ENCODE data around the gene DIRAS1. TPM values are rescaled to one million over a fixed set of nuclear protein-coding genes. Genes with fewer than 3 reads are reported as not detected.
"Not testable (repeated sequence)": the region's sequence is repeated elsewhere in the genome, so short reads cannot be mapped to it uniquely, and the experiment has no call there.

The DIRAS1 gene
- total RNA-seq, 1 donor from 2014 or later = 0.10 TPM

- ATAC-seq = no peak
- DNase-seq (ENCODE audit: low spot score) = no peak
These were observed 5.5 kb downstream of the DIRAS1 start for GRCh38 chr19:2715470-2716274.

GRCh38 chr19:2714531-2715269 lies 6.5 kb downstream of the DIRAS1 start:
- ATAC-seq (no peak), DNase-seq (ENCODE audit: low spot score) (no peak)

DNA sequence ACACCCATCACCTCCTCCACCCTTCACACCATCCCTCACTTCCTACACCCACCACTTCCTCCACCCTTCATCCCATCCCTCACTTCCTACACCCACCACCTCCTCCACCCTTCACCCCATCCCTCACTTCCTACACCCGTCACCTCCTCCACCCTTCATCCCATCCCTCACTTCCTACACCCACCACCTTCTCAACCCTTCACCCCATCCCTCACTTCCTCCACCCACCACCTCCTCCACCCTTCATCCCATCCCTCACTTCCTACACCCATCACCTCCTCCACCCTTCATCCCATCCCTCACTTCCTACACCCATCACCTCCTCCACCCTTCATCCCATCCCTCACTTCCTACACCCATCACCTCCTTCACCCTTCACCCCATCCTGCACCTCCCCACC lies 7.1 kb downstream of the DIRAS1 start:
- ATAC-seq = not testable (repeated sequence)

GRCh38 chr19:2713170-2713569 lies 8.0 kb downstream of the DIRAS1 start:
- ATAC-seq; DNase-seq (ENCODE audit: low spot score): not testable (repeated sequence)

More for the DNA sequence above, 7.1 kb downstream of the DIRAS1 start:
- not testable (repeated sequence) for DNase-seq (ENCODE audit: low spot score)

- ATAC-seq (no peak), DNase-seq (ENCODE audit: low spot score) (no peak)
These were observed 9.3 kb downstream of the DIRAS1 start for GRCh38 chr19:2711875-2712205.

DNA sequence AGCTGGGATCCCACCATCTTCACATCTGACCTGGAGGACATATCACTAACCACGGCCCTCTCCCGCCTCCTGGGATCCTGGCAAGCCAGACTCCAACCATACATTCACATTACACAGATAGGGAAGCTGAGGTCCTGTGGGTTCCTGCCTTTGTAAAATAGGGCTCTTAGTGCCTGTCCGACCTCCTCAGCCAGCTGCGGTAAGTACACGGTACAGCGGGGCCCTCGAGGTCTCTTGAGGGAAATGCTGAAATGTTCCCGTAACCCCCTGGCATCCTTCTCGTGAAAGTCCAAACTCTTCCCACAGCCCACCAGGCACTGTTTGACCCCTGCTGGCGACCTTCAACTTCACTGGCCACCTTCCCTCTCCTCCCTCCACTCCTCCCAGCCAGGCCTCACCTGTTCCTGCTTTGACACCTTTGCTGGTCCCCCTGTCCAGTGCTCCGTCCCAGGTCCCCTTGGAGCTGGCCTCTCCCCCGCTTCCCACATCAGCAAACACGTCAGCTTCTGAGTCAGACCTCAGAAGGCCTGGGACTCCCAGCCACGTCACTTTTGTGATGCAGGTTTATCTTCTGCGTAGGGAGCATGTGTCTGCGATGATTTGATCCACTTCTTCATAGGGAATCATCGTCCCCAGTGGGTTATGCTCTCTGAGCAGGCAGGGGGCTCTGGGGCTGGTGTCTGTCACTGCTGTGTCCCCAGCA lies 9.8 kb downstream of the DIRAS1 start:
- no peak for ATAC-seq
- DNase-seq (ENCODE audit: low spot score) = no peak

GRCh38 chr19:2706251-2706650 lies 14.9 kb downstream of the DIRAS1 start:
- no peak for ATAC-seq
- DNase-seq (ENCODE audit: low spot score) = no peak

- no peak for DNase-seq (ENCODE audit: low spot score)
- no peak for ATAC-seq
These were observed 17.4 kb downstream of the DIRAS1 start for GRCh38 chr19:2703691-2704216.

DNA sequence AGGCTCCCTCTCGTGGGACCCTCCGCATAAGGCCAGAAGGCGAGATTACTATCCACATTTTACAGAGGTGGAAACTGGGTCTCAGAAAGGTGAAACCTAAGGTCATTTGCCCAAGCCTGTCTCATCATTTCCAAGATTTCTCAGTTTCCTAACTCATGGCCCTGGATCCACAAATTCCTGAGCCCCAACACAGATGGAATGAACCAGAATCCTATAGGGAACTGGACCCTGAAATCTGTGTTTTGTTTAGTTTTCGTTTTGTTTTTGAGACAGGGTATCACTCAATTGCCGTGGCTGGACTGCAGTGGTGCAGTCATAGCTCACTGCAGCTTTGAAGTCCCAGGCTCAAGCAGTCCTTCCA lies 18.1 kb downstream of the DIRAS1 start:
- no peak for ATAC-seq
- no peak for DNase-seq (ENCODE audit: low spot score)

GRCh38 chr19:2702170-2703076 lies 18.7 kb downstream of the DIRAS1 start, which contains the start of gene GNG7:
Gene GNG7 (minus strand): TSS chr19:2702694. CDS start chr19:2520688, 182,006 bp downstream.
- ATAC-seq (peak; percentile 100), DNase-seq (ENCODE audit: low spot score) (peak; percentile 95)

DNA sequence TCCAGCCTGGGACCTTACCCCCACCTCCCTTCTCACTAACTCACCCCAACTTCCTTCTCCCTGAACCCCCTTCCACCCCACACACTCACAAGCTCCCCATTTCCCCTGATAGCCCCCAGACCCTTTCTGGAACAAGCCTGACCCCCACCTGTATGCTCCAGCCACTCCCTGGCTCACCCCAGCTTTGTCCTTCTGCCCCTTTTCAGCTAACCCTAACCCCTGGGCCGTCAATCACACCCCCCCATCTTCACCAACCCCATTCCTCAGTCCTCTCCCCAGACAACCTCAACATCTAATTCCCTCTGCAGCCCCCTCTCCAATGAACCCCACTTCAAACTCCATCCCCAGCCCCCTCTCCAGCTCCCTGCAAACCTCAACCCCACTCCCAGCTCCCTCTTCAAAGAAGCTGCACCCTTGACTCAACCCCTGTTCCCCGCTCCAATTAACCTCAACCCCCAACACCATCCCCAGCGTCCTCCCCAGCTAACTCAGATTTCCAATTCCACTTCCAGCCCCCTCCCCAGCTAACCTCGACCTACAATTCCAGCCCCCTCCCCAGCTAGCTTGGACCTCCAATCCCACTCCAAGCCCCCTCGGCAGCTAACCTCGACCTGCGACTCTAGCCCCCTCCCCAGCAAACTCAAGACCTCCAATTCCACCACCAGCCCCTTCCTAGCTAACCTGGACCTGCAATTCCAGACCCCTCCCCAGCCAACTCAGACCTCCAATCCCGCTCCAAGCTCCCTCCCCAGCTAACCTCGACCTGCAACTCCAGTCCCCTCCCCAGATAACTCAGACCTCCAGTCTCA lies 19.6 kb downstream of the DIRAS1 start:
- ATAC-seq (no peak), DNase-seq (ENCODE audit: low spot score) (no peak)

DNA sequence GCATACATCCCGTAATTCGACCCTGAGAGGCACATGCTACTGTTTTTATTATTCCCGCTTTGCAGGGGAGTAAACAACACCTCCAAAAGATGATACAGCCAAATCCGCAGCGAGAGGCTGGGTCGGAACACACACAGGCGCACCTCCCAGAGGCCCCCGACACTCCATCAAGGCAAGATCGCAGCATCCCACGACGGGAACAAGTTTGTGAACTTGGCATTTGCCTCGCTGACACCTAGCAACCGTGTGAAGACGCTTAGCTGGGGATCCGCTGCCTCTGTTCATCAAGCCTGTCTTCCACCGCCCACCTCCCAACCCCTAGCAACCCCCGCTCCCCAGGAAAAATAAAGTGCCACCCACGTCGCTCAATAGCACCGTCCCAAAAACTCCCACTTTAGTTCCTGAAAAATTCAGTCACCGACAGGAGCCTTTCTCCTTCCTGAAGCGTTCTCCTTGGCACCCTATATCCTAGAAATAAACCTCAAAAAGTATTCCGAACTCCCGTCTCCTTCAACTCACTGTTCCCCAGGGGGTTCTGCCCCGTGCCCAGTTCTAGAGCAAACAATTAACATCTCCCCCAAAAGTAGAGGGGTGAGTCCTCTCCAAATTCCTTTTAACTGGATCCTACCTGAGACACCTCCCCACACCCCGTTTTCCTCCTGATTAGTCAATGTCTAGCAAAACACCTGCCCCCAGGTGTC lies 20.4 kb downstream of the DIRAS1 start:
- no peak for DNase-seq (ENCODE audit: low spot score)
- ATAC-seq = no peak

- no peak for ATAC-seq
- no peak for DNase-seq (ENCODE audit: low spot score)
These were observed 21.6 kb downstream of the DIRAS1 start for GRCh38 chr19:2699413-2700140.

DNA sequence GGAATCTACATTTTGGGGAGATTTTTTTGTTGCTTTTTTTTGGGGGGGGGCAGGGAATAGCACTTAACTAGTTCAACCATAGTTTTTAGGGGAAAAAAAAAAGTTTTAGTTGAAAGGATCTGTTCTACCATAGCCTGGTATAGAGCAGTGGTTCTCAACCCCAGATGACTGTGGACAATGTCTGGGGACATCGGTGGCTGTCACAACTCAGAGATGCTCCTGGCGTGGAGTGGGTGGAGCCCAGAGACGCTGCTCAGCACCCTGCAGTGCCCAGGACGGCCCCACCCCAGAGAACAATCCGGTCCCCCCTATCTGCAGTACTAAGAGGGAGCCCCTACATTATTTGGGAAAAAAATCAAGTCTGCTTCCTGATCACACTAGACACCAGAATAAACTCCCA lies 27.0 kb downstream of the DIRAS1 start:
- DNase-seq (ENCODE audit: low spot score) (no peak), ATAC-seq (no peak)

DNA sequence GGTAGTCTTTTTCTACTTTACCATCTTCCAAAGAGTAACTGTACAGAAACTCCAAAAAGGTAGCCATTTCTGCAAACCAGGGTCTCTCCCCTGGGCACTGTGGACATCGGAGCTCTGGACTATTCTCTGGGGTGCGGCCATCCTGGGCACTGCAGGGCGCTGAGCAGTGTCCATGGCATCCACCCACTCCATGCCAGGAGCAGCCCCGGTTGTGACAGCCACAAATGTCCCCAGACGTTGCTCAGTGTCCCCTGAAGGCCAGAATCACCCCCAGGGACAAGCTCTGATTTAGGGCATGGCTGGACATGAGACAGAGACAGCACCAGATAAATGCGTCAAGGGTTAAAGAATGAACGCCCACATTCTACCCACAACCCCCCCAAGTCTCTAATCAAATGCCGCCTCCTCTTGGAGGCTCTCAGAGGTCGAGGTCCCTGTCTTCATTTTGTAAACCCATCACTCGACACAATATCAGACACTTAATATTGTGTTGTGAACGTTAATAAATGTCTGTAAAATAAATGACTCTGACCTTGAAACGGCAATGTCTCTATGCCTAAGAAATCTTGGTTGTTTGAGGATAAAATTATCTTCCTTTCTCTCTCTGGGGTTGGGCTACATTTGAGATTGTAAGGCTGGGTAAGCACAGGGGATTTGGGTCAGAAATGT lies 27.5 kb downstream of the DIRAS1 start:
- DNase-seq (ENCODE audit: low spot score) (no peak), ATAC-seq (no peak)

GRCh38 chr19:2691951-2692350 lies 29.2 kb downstream of the DIRAS1 start:
- no peak for DNase-seq (ENCODE audit: low spot score)
- no peak for ATAC-seq

DNA sequence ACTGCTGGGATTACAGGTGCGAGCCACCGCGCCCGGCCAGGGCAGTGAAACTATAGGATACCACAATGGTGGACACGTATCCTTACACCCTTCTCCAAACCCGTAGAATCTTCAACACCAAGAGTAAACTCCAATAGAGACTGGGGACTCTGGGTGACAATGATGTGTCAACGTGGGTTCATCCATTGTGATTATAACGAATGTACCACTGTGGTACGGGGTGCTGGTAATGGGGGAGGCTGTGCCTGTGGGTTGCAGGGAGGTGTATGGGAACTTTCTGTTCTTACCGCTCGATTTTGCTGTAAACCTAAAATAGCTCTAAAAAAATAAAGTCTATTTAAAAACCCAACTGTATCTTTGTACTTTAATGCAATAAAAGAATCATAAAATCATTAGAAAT lies 30.3 kb downstream of the DIRAS1 start:
- ATAC-seq = no peak

GRCh38 chr19:2686360-2686759 lies 34.8 kb downstream of the DIRAS1 start:
- DNase-seq (ENCODE audit: low spot score) (no peak), ATAC-seq (no peak)

More for the DNA sequence above, 30.3 kb downstream of the DIRAS1 start:
- no peak for DNase-seq (ENCODE audit: low spot score)

All from left lobe of liver (tissue), 2 donors.